Stimulated activated CD8-positive, alpha-beta memory T cell treated with anti-CD3 and anti-CD28 coated beads, Interleukin-4, amount 100 ng/mL, for 1 hour (primary cell): Measurements from ENCODE around the gene ZBTB44.

Experiments
- DNase-seq, 2 donors: peaks; one replicate each; pipeline ENCODE4 v3.0.0-alpha.2; 2020; ENCODE audit warnings: low read depth in 2 of 2, low spot score in 1 of 2

The ZBTB44 gene

GRCh38 chr11:130179396-130180306 is 135.1 kb downstream of the ZBTB44 start:
- DNase-seq = no peak

- no peak for DNase-seq
These were observed 136.0 kb downstream of the ZBTB44 start for GRCh38 chr11:130178441-130179339.

DNA sequence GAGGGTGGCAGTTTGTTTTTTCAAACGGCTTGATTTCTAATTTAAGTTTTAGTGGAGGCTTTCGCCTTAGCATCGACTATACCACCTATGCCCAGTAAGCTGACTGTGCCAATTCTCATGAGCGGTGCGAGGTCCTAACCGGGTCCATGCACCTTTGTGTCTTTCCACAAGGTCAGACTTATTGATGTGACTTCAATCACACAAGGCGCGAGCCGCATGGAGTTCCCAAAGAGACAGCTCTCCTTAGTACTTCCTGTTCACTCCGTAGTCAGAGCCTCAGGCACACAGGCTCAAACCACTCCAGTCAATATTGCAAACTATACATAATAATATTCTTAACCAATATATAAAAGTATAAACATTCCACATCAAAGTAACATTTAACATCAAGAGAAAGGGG is 136.9 kb downstream of the ZBTB44 start:
- no peak for DNase-seq
